A673 (cell line): ENCODE results near the gene FERD3L. TPM values are rescaled to one million over a fixed set of nuclear protein-coding genes. Genes with fewer than 3 reads are reported as not detected.

ENCODE experiments used
- BruUV-seq: library from RNA; stranded (reverse); fragments of 400-500 nt; replicated peaks from 2 replicates; lab custom pipeline; 2021; lab: Mats Ljungman, UMichigan
- CTCF ChIA-PET: fragments of 300-600 bp; sonication (Branson Sonifier 250); formaldehyde crosslinking; loops from one replicate; lab custom pipeline; 2022; ENCODE audit warnings: antibody characterized with exemption; lab: Charles Lee
- POLR2A ChIA-PET: fragments of 300-600 bp; sonication (Branson Sonifier 250); formaldehyde crosslinking; loops from one replicate; lab custom pipeline; 2022; ENCODE audit warnings: antibody characterized with exemption; ENCODE audit not compliant: low non-redundant PET; lab: Charles Lee
- DNase-seq: peaks from one replicate; pipeline ENCODE4 v3.0.0-alpha.2; 2015; ENCODE audit warnings: low spot score
- H3K27ac ChIP-seq: fragments of 200-600 bp; sonication (generic); 2 replicates; pipeline ENCODE4 v1.5.1; 2016; ENCODE audit warnings: mixed run types, low read depth, mild to moderate bottlenecking, mixed read lengths, antibody characterized with exemption, low read length; ENCODE audit not compliant: poor library complexity, severe bottlenecking
- H3K27me3 ChIP-seq: fragments of 200-600 bp; sonication (generic); replicated peaks from 2 replicates; pipeline ENCODE4 v1.6.1; 2017; ENCODE audit warnings: mixed run types, low read depth, mild to moderate bottlenecking, mixed read lengths, antibody characterized with exemption, low read length; ENCODE audit not compliant: insufficient read depth, poor library complexity
- H3K36me3 ChIP-seq: fragments of 200-600 bp; sonication (generic); 2 replicates; pipeline ENCODE4 v1.6.1; 2016; ENCODE audit warnings: mixed run types, mild to moderate bottlenecking, mixed read lengths, antibody characterized with exemption, low read length; ENCODE audit not compliant: insufficient read depth, poor library complexity, severe bottlenecking
- H3K4me1 ChIP-seq: fragments of 200-600 bp; sonication (generic); 2 replicates; pipeline ENCODE4 v1.6.1; 2017; ENCODE audit warnings: mixed run types, mild to moderate bottlenecking, mixed read lengths, antibody characterized with exemption, low read length; ENCODE audit not compliant: insufficient read depth, poor library complexity, severe bottlenecking
- H3K4me3 ChIP-seq: fragments of 200-600 bp; sonication (generic); 2 replicates; pipeline ENCODE4 v1.5.1; 2016; ENCODE audit warnings: low read depth, mixed run types, mild to moderate bottlenecking, mixed read lengths, low read length; ENCODE audit not compliant: poor library complexity, severe bottlenecking
- H3K9me3 ChIP-seq: fragments of 200-600 bp; sonication (generic); 2 replicates; pipeline ENCODE4 v1.6.1; 2016; ENCODE audit warnings: mixed run types, low read depth, mild to moderate bottlenecking, mixed read lengths, antibody characterized with exemption, low read length; ENCODE audit not compliant: poor library complexity, severe bottlenecking
- EZH2 ChIP-seq: fragments of 200-600 bp; sonication (generic); IDR thresholded peaks from 2 replicates; pipeline ENCODE4 v1.6.1; 2017; ENCODE audit warnings: borderline replicate concordance, low read depth, mild to moderate bottlenecking, mixed read lengths, antibody characterized with exemption, low read length; ENCODE audit not compliant: poor library complexity, severe bottlenecking
- intact Hi-C: fragments of 100-400 bp; cut with micrococcal nuclease; formaldehyde crosslinking; loops from one replicate; pipeline ENCODE4 v1.10.0; 2022; ENCODE audit not compliant: unreplicated experiment
- total RNA-seq: library from RNA; stranded (reverse); gene quantifications from 2 replicates; pipeline ENCODE4 v1.2.3, GENCODE V29; 2021
- TF ChIP-seq, protein P1 (sequence below): fragments of 300-800, 200-600 bp; sonication (generic); conservative IDR thresholded peaks from 2 replicates; pipeline ENCODE4 v1.5.1; 2017; ENCODE audit warnings: low read depth, mild to moderate bottlenecking, antibody characterized with exemption, low read length, moderate library complexity, mixed read lengths

The FERD3L gene
- total RNA-seq, 1 experiment from 2014 or later: not detected

GRCh38 chr7:19101909-19102308 lies 43.3 kb downstream of the FERD3L start:
- BruUV-seq: no TSS peak
- H3K36me3 ChIP-seq: no peaks in the 10 kb centered on the region
- CTCF ChIA-PET: no interaction called here

DNA sequence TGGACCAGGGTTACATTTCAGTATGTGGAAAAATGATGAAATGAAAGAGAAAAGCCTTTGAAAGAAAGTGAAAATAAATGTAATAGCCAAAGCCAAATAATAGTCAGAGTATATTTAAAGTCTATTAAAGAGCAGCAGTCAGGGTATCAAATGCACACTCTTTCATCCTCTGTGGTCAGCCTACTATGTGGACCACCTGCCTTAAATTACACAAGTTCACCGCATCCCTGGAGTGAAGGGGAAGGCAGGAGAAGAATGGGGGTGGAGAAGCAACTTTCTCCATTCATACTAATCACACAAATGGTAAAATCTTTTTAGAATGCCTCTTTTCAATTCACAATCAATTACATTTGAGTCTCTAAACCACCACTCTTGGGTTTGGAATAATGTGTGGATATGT lies 43.7 kb downstream of the FERD3L start:
- Histone ChIP-seq H3K4me1 (peaks cover 8% of the 10 kb centered on the region), H3K27ac (no peak overlapping the region), H3K9me3 (no peaks in the 10 kb centered on the region), H3K36me3 (no peaks in the 10 kb centered on the region), H3K27me3 (no peaks in the 10 kb centered on the region), H3K4me3 (no peak overlapping the region)
- DNase-seq: no peak
- TF ChIP-seq EZH2: no peak
- TF ChIP-seq, protein P1, sequence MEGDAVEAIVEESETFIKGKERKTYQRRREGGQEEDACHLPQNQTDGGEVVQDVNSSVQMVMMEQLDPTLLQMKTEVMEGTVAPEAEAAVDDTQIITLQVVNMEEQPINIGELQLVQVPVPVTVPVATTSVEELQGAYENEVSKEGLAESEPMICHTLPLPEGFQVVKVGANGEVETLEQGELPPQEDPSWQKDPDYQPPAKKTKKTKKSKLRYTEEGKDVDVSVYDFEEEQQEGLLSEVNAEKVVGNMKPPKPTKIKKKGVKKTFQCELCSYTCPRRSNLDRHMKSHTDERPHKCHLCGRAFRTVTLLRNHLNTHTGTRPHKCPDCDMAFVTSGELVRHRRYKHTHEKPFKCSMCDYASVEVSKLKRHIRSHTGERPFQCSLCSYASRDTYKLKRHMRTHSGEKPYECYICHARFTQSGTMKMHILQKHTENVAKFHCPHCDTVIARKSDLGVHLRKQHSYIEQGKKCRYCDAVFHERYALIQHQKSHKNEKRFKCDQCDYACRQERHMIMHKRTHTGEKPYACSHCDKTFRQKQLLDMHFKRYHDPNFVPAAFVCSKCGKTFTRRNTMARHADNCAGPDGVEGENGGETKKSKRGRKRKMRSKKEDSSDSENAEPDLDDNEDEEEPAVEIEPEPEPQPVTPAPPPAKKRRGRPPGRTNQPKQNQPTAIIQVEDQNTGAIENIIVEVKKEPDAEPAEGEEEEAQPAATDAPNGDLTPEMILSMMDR: no peak
- ChIA-PET CTCF (no interaction called here), POLR2A (interaction anchor here (0.6 kb wide), 1 partner anchor 73 kb away, joined by 4 read pairs; no protein-coding TSS in a partner anchor)
- no TSS peak for BruUV-seq
- intact Hi-C loops: no loop called here

More at GRCh38 chr7:19101909-19102308, 43.3 kb downstream of the FERD3L start:
- H3K27me3 ChIP-seq: no peaks in the 10 kb centered on the region
- H3K4me3 ChIP-seq: no peak overlapping the region
- no peak overlapping the region for H3K27ac ChIP-seq
- H3K9me3 ChIP-seq: no peaks in the 10 kb centered on the region
- TF ChIP-seq, protein P1: no peak
- TF ChIP-seq EZH2: no peak
- intact Hi-C loops: no loop called here
- peaks cover 11% of the 10 kb centered on the region for H3K4me1 ChIP-seq
- no peak for DNase-seq
- POLR2A ChIA-PET: interaction anchor here (0.6 kb wide), 1 partner anchor 72 kb away, joined by 4 read pairs; no protein-coding TSS in a partner anchor

DNA sequence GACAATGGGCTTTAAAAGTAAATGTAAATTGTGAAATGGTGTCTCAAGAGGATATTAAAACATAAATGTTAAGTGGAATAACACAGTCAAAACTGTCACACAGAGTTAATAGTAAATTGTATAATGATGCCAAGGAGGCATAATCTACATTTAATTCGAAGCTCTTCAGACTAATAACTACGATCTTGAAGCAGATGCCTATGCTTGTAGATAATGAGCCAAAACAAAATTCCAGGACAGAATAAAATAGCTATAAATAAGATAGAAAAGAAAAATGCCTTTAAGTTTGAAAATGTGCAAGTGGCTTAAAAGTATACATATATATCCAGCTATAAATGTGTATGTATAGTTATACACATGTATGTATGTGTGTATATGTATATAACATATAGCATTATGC lies 45.3 kb downstream of the FERD3L start:
- intact Hi-C loops: no loop called here
- H3K27me3 ChIP-seq: no peaks in the 10 kb centered on the region
- CTCF ChIA-PET: no interaction called here
- DNase-seq: peak; percentile 19
- H3K36me3 ChIP-seq: no peaks in the 10 kb centered on the region
- H3K9me3 ChIP-seq: no peaks in the 10 kb centered on the region
- TF ChIP-seq, protein P1: no peak
- TF ChIP-seq EZH2: no peak
- H3K4me1 ChIP-seq: peaks cover 8% of the 10 kb centered on the region
- BruUV-seq: no TSS peak
- POLR2A ChIA-PET: no interaction called here
- H3K4me3 ChIP-seq: no peak overlapping the region
- H3K27ac ChIP-seq: no peak overlapping the region
